HG02763 (cell line): ENCODE data around the gene CAMK2N1.
"Not testable (repeated sequence)": the region's sequence is repeated elsewhere in the genome, so short reads cannot be mapped to it uniquely, and the experiment has no call there.

ENCODE experiments used
- ATAC-seq: cut with Tn5 transposase; IDR thresholded peaks from one replicate; pipeline ENCODE4 v1.9.1; 2021; ENCODE audit warnings: mild to moderate bottlenecking, moderate library complexity; ENCODE audit not compliant: unreplicated experiment

Gene CAMK2N1

DNA sequence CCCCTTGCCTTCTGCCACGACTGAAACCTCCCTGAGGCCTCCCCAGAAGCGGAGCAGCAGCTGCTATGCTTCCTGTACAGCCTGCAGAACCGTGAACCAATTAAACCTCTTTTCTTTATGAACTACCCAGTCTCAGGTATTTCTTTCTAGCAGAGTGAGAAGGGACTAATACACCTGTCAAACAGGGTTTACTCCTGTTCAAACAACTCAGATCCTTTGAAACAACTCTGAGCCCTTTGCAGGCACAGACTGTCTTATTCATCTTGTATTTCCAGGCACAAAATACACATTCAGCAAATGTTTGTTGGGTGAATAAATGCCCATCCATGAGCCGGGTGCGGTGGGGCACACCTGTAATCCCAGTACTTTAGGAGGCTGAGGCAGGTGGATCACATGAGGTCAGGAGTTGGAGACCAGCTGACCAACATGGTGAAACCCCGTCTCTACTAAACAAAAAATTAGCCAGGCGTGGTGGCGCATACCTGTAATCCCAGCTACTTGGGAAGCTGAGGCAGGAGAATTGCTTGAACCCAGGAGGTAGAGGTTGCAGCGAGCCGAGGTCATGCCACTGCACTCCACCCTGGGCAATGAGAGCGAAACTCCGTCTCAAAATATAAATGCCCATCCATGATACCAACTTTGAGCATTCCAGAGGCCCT, 10.8 kb upstream of the CAMK2N1 start:
- ATAC-seq = not testable (repeated sequence)

DNA sequence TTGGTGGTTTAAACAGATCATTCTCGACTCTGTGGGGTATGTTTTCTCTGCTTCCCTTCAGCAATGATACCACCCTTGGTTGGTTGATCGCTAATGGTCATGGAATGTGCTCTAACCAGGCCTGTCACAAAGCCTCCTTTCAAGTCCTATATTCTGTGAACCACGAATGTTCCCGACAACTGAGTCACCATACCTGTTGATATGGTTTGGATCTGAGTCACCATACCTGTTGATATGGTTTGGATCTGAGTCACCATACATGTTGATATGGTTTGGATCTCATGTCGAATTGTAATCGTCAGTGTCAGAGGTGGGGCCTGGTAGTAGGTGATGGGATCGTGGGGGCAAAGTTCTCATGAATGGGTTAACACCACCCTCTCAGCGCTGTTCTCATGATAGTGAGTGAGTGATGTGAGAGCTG, 10.2 kb upstream of the CAMK2N1 start:
- no peak for ATAC-seq

DNA sequence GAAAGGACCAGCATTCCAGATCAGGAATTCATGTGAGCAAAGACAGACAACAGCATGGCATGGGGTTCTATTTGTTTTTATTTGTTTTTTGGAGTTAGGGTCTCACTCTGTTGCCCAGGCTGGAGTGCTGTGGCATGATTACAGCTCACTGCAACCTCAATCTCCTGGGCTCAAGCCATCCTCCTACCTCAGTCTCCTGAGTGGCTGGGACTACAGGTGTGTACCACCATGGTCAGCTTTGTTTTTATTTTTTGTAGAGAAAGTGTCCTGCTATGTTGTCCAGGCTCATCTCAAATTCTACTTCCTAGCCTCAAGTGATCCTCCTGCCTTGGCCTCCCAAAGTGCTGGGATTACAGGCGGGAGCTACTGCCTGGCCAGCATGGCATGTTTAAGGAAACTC, 9.7 kb upstream of the CAMK2N1 start:
- no peak for ATAC-seq

DNA sequence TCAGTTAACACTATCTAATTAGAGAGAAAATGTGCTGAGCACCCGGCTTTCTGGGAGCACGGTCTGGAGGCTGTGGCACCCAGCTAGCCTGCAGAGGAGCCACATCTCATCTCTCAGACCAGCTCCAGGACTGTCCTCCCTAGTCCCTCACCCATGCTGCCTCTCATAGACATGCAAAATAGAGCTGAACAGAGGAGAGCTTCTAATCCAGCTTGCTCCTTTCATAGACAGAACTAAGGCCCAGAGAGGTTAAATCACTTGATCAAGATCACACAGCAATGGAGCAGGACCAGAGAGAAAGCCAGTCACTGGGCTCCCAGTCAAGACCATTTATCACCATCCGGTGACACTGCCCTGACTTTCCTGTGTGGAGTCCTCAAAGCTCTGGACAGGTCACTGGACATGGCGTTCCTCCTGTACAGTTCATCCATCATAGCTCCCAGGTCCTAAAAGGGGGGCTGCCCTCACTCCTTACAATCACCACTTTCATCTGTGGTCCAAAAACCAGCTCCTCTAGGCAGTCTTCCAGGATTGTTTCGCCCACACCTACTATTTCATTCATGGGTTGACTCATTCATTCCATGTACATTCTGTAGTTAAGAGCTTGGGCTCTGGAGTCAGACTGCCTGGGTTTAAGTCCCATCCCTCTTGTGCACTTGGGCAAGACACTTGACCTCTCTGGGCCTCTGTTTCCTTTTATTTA, 8.8 kb upstream of the CAMK2N1 start:
- ATAC-seq = no peak

DNA sequence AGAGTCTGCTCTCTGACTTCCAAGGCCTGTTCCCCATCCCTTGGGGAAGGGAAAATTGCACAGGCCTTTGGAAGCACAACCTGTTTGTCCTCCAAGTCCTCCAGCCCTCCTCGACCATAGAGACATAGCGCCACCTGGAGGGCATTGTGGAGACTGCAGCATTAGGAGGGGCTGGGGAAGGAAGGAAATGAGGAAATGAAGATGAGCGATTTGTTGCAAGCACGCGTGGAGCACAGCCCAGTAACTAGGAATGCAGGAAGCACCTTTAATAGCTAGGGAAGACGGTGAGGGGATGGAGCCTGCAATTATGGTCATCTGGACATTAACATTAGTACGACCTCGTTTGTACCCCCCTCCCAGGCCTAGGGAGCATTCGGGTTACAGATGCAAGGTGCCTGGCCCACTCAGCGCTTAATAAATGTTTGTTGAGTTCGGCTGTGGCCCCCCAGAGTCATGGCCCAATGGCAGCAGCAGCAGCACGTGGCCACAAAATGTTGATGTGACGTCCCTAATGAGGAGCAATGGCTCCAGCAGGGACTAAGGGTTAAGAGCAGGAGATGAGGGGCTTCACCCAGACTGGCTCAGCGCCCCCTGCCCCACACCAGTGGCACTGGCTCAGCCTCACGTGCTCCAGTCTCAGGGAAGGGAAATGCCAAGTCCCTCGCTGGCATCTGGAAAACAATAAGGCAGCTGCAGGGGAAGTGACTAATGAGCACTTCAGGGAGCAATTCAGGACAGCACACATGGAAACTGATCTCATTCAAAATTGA, 8.0 kb upstream of the CAMK2N1 start:
- no peak for ATAC-seq

DNA sequence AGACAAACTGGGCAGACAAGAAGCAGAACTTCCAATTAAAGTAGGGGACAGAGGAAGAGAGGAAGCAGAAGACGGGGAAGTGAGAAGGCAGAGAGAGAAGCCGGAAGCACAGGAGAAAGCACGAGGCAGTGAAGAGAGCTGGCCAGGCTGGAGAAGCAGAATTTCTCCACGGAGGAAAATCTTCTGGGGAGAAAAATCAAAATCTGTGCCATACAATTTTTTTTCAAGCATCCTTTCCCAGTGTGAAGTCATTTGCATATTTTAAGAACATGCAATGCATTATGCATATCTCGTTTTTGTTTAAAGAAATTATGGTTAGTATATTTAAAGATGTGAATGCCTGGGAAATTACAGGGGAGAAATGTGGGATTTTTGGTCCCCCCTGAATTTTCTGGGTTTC, 7.3 kb upstream of the CAMK2N1 start:
- no peak for ATAC-seq

DNA sequence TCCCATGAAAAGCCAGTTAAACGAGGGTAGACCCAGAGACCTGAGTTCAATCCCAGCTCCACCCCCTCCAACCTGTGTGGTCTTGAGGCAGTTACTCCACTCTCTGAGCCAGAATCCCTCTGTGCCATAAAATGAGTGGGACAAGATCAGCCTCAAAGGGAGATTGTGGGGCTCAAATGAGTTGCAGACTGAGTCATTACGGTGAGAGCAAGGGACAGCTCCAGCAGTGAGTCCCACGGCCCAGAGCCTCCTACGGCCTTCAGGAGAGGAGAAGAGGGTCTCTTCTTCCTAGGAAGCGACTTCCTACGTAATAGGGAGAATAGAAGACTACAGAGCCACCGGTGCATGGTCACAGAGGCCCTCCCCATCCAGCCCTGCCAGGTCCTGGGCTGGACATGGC, 6.7 kb upstream of the CAMK2N1 start:
- ATAC-seq = no peak

DNA sequence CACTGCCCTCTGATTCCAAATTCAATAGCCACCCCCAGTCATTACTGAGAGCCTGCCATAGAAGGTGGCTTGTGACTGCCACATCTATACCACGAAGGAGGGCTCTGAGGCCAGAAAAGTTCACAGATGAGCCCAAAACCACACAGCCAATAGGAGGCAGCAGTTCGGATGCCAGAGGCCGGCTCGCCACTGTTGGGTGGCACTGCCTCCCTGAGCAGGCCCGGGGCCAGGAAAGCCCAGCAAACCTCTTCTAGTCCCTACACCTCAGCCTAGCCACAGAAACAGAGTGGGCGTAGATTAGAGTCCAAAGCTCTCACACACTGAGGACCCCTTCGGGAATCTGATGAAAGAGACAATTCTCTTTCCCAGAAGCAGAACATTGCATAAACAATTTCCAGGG, 5.9 kb upstream of the CAMK2N1 start:
- ATAC-seq = no peak

DNA sequence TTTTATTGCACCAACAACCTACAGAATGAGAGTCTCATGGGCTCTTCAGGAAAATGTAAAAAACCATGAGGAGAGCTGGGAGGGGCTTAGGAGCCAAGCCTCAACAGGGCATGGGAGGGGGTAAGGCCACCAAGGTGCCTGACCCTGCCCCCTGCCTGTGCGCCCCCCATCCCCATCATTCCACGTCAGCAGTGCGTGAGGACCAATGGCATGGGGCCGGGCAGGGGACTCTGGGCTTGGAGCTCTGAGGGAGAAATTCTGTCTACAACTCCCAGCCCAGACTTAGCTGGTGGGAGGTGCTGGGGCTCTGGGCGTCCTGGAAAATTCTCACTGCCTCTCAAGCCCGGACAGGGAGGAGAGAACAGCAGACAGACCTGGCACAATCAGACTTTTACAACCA, 5.2 kb upstream of the CAMK2N1 start:
- ATAC-seq = no peak

DNA sequence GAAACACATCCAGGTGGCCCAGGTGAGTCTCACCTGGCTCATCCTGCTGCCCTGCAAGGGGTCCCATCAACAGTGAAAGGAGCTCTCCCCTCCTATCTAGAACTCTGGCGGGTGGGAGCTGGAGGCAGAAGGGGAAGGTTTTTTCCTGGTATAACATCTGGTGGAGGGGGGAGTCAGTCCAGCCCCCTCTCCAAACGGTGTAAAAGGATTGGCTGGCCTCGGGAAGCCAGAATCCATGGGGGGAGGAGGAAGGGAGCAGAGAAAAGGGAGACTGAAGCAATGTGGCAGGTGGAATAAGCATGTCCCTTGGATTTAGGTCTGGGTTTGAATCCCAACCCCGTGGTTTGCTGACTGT, 1.2 kb upstream of the CAMK2N1 start:
- no peak for ATAC-seq

DNA sequence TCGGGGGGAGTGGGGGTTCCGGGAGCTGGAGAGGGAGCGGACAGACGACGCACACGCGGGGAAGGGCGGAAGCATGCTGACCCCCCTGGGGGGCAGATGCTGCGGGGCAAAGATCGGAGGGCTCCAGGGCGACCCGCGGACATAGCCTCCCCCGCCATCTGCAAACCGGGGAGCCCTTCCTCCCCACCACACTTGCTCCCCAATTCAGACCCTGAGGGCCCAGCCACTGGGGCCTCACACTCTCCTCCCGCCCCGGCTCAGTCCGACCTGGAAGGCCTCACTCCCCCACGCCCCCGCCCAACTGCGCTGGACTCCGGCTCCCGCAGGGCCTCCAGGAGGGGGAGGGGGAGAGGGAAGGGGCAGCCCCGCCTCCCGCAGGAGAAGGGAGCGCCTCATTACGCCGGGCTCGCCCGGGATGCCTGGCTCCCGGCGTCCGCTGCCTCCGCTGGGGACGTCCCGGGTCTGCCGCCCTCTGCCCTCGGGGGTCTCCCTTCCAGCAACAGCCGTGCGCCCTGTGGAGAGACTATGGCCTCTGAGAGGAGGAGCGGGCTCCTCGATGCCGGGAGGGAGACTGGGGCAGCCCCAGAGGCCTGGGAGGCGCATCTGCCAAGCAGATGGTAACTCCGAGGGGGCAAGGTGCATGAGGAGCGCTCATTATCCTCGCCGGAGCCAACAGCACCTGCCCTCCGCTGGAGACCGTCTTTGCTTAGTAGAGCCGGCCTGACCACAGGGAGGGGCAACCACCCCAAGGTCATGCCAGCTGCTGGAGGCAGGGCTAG, 636 bp upstream of the CAMK2N1 start:
- no peak for ATAC-seq

DNA sequence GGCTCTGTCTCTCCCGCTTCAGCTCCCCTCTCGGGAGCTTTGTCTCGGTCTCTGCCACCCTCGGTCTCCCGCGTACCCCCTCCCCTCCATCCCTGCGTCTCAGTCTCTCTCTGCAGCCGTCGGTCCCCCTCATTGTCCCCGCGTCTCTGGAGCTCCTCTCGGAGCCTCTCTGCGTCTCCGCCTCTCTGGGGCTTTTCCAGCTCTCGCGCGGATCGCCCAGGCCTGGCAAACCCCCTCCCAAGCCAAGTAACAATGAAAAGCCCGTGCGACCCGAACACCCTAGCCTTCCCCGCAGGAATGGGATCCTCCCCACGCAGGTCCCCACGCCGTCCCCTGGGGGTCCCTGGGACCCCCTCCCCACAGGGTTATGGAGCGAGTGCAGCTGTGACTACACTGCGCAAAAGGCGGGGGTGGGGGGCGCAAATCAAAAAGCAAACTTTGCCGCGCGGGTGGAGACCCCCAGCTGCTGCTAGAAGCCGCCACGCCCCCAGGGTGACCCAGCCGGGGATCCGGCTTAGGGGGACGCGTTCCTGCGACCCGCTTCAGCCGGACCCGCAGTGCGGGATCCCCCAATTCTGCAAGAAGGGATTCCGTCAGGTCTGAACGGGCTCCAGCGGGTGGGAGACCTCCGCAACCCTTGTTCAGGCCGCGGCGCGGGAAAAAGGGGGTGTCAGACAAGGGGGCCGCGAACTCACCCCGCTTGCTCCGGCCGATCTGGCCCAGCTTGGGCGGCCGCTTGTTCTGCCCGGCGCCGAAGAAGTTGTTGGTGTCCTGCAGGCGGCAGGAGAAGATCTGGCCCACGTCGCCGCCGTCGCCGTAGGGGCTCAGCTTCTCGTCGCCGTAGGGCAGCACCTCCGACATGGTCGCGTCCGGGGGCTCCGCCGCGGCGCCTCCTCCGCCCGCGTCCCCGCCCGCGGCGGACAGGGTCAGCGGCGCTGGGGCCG, 1.2 kb downstream of the CAMK2N1 start:
- no peak for ATAC-seq

DNA sequence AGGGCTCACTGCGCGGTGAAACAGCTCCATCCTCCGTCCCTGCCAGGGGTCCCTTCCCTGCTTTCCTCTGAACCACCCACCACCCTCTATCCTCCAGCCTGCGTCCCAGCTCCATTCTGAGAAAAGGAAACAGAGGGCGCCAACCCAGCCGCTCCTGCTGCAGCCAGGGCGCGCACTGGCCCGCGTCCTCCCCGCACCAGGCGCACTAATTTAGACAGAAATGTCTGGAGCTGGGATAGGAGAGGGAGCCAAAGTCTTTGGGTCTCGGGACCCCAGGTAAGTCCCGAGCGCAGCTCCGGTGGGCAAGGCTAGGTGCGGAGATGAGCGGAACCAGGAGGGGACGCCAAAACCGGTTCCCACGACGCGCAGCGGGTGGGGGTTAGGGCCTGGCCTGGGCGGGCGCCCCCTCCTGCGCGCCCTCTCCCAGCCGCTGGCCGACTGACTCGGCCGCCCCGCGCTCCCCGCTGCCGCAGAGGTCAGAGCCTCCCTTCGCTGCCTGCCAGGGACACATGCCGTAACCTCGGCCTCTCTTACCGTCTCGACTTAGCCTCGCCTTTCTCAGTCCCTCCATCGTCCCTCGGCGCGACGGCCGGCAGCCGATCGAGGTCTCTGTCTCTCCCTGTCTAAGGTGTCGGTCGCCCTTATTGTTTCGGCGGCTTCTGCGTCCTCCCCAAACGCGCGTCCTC, 2.0 kb downstream of the CAMK2N1 start:
- ATAC-seq = no peak

DNA sequence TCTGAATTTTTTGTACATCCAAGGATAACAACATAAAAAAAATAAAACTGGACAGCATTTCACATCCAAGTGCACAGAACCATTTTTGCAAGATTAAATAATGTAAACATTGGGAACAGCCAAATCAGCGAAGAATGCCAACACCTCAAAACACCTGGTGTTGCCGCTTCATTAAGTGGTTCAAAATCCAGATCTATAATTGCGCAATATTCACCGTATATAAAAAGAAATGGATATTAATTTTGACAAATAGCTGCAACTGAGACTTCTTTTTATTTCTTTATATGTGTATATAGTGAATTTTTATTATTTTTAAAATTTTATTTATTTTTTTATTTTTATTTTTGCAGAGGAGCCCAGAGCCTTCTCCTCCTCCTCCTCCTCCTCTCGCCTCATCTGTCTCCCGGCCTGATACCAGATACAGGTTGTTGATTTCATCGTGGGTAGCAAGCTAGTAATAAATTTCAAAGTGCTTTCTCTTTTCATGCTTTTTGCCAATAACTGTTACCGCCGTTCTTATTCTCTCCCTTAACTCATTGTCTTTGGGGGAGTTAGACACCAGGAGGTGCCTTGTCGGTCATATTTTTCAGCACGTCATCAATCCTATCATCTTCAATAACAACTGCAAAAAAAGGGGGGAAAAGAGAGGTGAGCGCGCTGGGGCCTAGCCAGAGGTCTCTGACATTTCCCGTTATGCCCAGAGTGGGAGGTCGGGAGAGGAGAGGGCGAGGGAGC, 2.7 kb downstream of the CAMK2N1 start:
- no peak for ATAC-seq

DNA sequence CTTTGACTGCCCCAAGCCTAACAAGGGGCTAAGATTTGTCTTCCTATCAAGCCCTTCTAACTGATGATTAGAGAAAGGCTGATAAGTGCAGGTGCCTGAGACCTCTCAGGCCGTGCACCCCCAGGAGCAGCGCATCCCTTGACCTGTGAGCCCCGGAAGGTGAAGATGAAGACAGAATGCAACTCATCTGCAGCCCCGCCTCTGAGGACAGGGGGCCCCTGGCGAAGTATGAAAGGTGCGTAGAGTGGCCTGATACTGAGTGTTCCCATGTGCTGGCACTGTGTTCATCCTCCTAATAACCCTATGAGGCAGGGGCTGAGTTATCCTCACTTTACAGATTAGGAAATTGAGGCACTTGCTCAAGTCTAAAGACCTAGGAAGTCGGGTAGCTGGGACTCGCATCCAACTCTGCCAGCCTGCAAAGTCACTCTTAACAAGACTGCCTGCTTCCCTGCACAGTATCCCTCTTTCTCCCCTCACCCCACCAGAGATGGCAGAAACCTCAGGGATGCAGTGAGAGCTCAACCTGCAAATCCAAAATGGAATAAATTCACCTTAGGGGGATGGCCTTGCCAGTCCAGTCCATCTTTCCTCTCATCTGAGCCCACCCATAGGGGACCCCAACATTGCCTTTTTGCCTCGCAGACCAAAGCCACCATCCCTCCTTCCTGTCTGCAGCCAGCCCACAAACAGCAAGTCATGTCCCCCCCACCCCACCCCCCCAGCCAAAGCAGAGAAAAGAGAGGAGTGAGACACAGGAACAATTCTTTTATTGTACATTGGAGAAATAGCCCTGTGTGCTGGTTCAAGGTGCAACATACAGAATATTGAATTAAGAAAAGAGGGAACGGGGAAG, 4.1 kb downstream of the CAMK2N1 start:
- ATAC-seq = no peak

DNA sequence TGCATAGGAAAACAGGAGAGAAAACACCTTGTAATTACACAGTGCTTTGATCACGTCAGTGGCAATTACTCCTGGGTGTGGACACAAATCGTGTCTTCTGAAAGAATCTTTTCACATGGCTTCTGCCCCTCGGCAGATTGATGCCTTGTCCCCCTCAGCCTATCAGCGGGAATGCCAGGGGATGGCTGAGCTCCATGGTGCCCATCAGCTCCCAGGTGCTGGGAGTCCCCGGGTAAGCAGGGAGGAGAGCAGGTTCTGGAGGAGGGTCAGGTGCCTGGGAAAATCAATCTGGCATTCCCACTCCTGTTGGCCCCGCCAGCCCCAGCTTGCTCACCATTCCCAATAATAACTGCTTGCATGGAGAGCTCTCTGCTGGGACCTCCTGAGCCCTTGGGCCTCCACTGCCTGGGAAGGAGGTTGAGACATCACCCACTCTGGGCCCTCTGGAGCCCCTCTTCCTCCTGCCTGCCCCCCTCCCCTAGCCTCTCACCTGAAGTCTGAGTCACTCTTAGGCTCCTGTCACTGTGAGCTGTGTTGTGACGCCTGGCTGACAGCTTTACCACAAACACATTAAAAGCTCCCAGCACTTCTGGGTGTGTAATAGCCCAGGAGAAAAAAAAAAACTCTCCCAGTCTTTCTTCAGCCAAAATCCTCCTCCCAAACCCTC, 4.9 kb downstream of the CAMK2N1 start:
- no peak for ATAC-seq

DNA sequence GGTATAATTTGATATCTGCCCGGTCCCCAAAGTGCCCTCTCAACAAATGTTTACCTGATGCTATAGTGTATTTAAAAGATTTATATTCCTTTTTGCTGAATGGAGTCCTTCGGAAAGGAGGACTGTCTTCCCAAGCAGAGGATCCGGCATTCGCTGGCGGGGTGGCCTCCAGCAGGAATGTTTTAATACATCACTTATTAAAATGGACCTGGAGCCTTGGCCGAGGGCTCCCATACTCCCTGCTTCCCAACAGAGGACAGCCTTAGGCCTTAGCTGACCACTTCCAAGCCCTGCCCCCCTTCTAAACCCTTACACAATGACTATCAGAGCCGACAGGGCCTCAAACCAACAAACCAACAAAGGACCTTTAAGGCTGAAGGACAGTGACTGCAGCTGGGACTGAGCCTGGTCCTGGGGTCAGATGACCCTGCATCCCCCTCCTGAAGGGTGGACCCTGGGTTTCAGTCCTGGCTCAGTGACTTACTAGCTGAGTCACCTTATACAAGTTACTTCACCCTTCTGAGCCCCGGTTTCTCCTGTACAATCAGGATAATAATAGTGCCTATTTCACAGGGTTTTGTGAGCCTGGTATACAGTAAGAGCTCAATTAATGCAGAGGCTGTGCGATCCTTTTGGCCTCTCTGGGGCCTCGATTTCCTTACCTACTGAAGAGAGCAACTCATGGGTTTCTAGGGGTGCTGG, 5.6 kb downstream of the CAMK2N1 start:
- ATAC-seq = no peak
